Psoas muscle (tissue), 8 donors: Measurements from ENCODE around the gene MORN1. TPM values are rescaled to one million over a fixed set of nuclear protein-coding genes. Genes with fewer than 3 reads are reported as not detected.

Experiments
- ATAC-seq, 4 donors: fragments of 200-7000 bp; cut with Tn5 transposase; one replicate each; pipeline ENCODE4 v1.9.1; 2020; ENCODE audit warnings: moderate library complexity in 3 of 4, mild to moderate bottlenecking in 2 of 4
- DNase-seq, 2 donors: peaks; one replicate each; pipeline ENCODE4 v3.0.0-alpha.2; 2020
- H3K27ac ChIP-seq: fragments of 200-600 bp; one replicate; pipeline ENCODE4 v1.8.0; 2022
- H3K27me3 ChIP-seq, 3 donors: fragments of 200-600 bp in 1 of 3; one replicate each; pipeline versions ENCODE4 v1.6.1 to v1.8.0; 2013 to 2022; ENCODE audit warnings: low read length in 2 of 3, mild to moderate bottlenecking in 2 of 3, moderate library complexity in 1 of 3; ENCODE audit not compliant: insufficient read depth in 3 of 3
- H3K36me3 ChIP-seq, 2 donors: fragments of 200-600 bp in 1 of 2; one replicate each; pipeline versions ENCODE4 v1.6.1 to v1.8.0; 2013 to 2022; ENCODE audit warnings: low read depth in 1 of 2, mild to moderate bottlenecking in 1 of 2, moderate library complexity in 1 of 2; ENCODE audit not compliant: insufficient read depth in 1 of 2
- H3K4me1 ChIP-seq: fragments of 200-600 bp; one replicate; pipeline ENCODE4 v1.8.0; 2022
- H3K4me3 ChIP-seq: fragments of 200-600 bp; one replicate; pipeline ENCODE4 v1.8.0; 2022; ENCODE audit warnings: mild to moderate bottlenecking
- H3K9me3 ChIP-seq: fragments of 200-600 bp; one replicate; pipeline ENCODE4 v1.8.0; 2022
- CTCF ChIP-seq: fragments of 200-600 bp; IDR thresholded peaks from one replicate; pipeline ENCODE4 v1.8.0; 2022; ENCODE audit warnings: antibody characterized with exemption
- WGBS, 3 donors: extraction: QIAGEN DNeasy Blood & Tissue Kit; methylation state at CpG; one replicate each; pipeline versions ENCODE4 v1.1.6 to v1.1.7; 2013; 5-methylcytosine and 5-hydroxymethylcytosine counted together
- intact Hi-C, 2 donors: fragments of 100-400 bp; cut with DNase I; formaldehyde crosslinking; loops; one replicate each; pipeline versions ENCODE4 v1.11.0 to v1.14.2; 2022
- polyA plus RNA-seq, 3 donors: library from polyadenylated mRNA; stranded (reverse); fragments of 200-250 nt; gene quantifications; one replicate each; pipeline ENCODE4 v1.2.3, GENCODE V29; 2013
- total RNA-seq, 4 donors: library from RNA; stranded (reverse); fragmentation: NEBNext Ultra II Directional in 2 of 4; extraction: Animal tissue kit (Norgen Biotek cat#: 25700) in 2 of 4; gene quantifications; one replicate each; pipeline versions ENCODE4 v1.2.1 to v1.2.4, GENCODE V29; 2021 to 2023
- donor health status: healthy with polysubstance abuse.
- donor health status: DM: no; HTN: no; CAD: no; lungs with moderate emphysema.
- donor health status: Bipolar disorder and iron deficiency.
- donor health status: healthy.
- donor health status: DM: yes; HTN: yes; CAD: no.
- donor health status: DM: no; HTN: no; CAD: no.
- donor health status: DM: no; HTN: no; CAD: no.
- donor health status: DM: yes; HTN: yes; CAD: no.

Gene MORN1
- total and polyA plus RNA-seq, 7 donors = 1.2 to 7.3 (median 4.2) TPM

DNA sequence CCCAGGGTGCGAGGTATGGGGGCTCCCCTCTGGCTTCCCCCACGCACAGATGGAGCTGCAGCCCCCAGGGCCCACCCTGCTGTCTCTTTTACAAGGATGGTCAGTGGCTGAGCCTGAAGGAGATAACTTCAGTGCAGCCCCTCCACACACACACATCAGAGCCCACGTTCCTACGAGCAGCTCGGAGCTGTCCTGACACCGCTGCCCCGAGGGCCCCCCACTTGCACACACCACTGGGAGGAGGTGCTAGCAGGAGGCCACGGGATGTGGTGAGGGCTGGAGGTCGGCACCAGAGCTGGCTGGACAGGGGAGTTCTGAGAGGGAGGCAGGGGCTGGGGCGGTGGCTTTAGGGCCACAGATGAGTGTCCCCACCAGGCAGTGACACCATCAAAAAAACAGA lies 53.9 kb downstream of the MORN1 start:
- DNase-seq (no peak), ATAC-seq (no peak)
- H3K36me3 ChIP-seq = no peaks in the 10 kb centered on the region
- intact Hi-C loops = no loop called here
- no peaks in the 10 kb centered on the region for H3K4me1 ChIP-seq
- H3K4me3 ChIP-seq = no peak overlapping the region
- no peak overlapping the region for H3K27ac ChIP-seq
- H3K27me3 ChIP-seq = peaks cover 0 to 7% (median 6%) of the 10 kb centered on the region in 3 donors
- 74 to 82% (median 78%) methylated on average over 10 of the region's 10 CpGs for WGBS, 3 donors
- no peak for TF ChIP-seq CTCF
- H3K9me3 ChIP-seq = no peaks in the 10 kb centered on the region

- no peak for TF ChIP-seq CTCF
- 87 to 94% (median 88%) methylated on average over 20 to 23 of the region's 23 CpGs for WGBS, 3 donors
- H3K4me1 ChIP-seq = no peaks in the 10 kb centered on the region
These were observed 54.3 kb downstream of the MORN1 start for GRCh38 chr1:2337081-2337480.

GRCh38 chr1:2336499-2336898 lies 54.9 kb downstream of the MORN1 start:
- Histone ChIP-seq H3K4me3 (no peak overlapping the region), H3K9me3 (no peaks in the 10 kb centered on the region), H3K36me3 (no peaks in the 10 kb centered on the region), H3K4me1 (no peaks in the 10 kb centered on the region), H3K27me3 (peaks cover 0 to 7% (median 6%) of the 10 kb centered on the region in 3 donors), H3K27ac (no peak overlapping the region)
- no peak for ATAC-seq
- no peak for DNase-seq
- 56 to 72% (median 62%) methylated on average over 11 of the region's 11 CpGs for WGBS, 3 donors
- intact Hi-C loops = no loop called here
- TF ChIP-seq CTCF = no peak

More at GRCh38 chr1:2337081-2337480, 54.3 kb downstream of the MORN1 start:
- no peak overlapping the region for H3K27ac ChIP-seq
- no peaks in the 10 kb centered on the region for H3K9me3 ChIP-seq
- intact Hi-C loops = no loop called here
- no peaks in the 10 kb centered on the region for H3K36me3 ChIP-seq
- ATAC-seq = no peak
- peaks cover 0 to 7% (median 6%) of the 10 kb centered on the region in 3 donors for H3K27me3 ChIP-seq
- no peak for DNase-seq
- no peak overlapping the region for H3K4me3 ChIP-seq

GRCh38 chr1:2335721-2336455 lies 55.5 kb downstream of the MORN1 start:
- 41 to 64% (median 46%) methylated on average over 29 to 36 of the region's 36 CpGs for WGBS, 3 donors
- no peak overlapping the region for H3K4me3 ChIP-seq
- TF ChIP-seq CTCF = no peak
- intact Hi-C loops = no loop called here
- no peaks in the 10 kb centered on the region for H3K36me3 ChIP-seq
- peaks cover 0 to 7% (median 6%) of the 10 kb centered on the region in 3 donors for H3K27me3 ChIP-seq
- H3K4me1 ChIP-seq = peaks cover 1% of the 10 kb centered on the region
- H3K9me3 ChIP-seq = no peaks in the 10 kb centered on the region
- ATAC-seq = no peak
- DNase-seq = no peak
- H3K27ac ChIP-seq = no peak overlapping the region
